ENCODE measurements around the gene GPR162. TPM values are rescaled to one million over a fixed set of nuclear protein-coding genes. Genes with fewer than 3 reads are reported as not detected.

The GPR162 gene
- total and polyA plus RNA-seq, 8 donors: 1.3 to 9.3 (median 4.0) TPM

DNA sequence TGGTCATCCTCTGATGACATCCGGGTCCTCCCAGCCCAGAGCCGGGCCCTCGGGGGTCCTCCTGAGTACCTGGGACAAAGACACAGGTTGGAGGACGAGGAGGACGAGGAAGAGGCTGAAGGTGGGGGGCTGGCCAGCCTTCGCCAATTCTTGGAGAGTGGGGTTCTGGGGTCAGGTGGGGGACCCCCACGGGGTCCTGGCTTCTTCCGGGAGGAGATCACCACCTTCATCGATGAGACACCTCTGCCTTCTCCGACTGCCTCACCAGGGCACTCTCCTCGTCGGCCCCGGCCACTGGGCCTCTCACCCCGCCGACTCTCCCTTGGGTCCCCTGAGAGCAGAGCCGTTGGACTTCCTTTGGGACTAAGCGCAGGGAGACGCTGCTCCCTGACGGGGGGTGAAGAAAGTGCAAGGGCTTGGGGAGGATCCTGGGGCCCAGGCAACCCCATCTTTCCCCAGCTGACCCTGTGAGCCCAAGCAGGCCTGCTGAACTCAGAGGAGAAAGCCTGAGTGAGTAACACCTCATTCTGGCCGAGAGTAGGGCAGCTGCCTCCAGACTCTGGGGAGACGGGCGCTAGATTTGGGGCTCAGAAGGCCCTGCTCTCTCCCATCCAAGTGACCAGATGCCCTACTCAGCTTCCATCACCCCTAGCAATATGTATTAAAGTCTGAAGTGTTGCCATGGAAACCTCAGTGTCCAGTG is 5.3 kb downstream of the GPR162 start:
- 76 to 87% (median 80%) methylated on average over 21 to 22 of the region's 22 CpGs for WGBS, 5 donors
- TF ChIP-seq POLR2AphosphoS5 (IDR thresholded peaks at IDR 0.05): no peak
- TF ChIP-seq, protein P1, sequence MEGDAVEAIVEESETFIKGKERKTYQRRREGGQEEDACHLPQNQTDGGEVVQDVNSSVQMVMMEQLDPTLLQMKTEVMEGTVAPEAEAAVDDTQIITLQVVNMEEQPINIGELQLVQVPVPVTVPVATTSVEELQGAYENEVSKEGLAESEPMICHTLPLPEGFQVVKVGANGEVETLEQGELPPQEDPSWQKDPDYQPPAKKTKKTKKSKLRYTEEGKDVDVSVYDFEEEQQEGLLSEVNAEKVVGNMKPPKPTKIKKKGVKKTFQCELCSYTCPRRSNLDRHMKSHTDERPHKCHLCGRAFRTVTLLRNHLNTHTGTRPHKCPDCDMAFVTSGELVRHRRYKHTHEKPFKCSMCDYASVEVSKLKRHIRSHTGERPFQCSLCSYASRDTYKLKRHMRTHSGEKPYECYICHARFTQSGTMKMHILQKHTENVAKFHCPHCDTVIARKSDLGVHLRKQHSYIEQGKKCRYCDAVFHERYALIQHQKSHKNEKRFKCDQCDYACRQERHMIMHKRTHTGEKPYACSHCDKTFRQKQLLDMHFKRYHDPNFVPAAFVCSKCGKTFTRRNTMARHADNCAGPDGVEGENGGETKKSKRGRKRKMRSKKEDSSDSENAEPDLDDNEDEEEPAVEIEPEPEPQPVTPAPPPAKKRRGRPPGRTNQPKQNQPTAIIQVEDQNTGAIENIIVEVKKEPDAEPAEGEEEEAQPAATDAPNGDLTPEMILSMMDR (IDR thresholded peaks at IDR 0.05): no peak
- no peak for TF ChIP-seq POLR2A (IDR thresholded peaks at IDR 0.05)
- TF ChIP-seq EP300 (IDR thresholded peaks at IDR 0.05): no peak
- Histone ChIP-seq H3K27me3 (peaks cover 0 to 80% (median 30%) of the 10 kb centered on the region in 3 donors), H3K9me3 (no peaks in the 10 kb centered on the region), H3K4me1 (peaks cover 27 to 62% (median 45%) of the 10 kb centered on the region in 4 donors), H3K36me3 (peaks cover 0 to 17% (median 13%) of the 10 kb centered on the region in 4 donors), H3K27ac (peak overlapping the region in 3 of 5 donors; percentile 45 to 62 (median 47)), H3K4me3 (no peak overlapping the region)
- no peak for DNase-seq
- intact Hi-C loops (cut with DNase I; ENCODE audit: low total_unique reads): loop anchor here (10.0 kb wide), 1 partner anchor 82 kb away; no protein-coding TSS in a partner anchor

- intact Hi-C loops (cut with DNase I; ENCODE audit: low total_unique reads): loop anchor here (10.0 kb wide), 1 partner anchor 83 kb away; no protein-coding TSS in a partner anchor
- TF ChIP-seq EP300 (IDR thresholded peaks at IDR 0.05): no peak
- TF ChIP-seq POLR2A (IDR thresholded peaks at IDR 0.05): no peak
- TF ChIP-seq POLR2AphosphoS5 (IDR thresholded peaks at IDR 0.05): no peak
- TF ChIP-seq, protein P1 (IDR thresholded peaks at IDR 0.05): no peak
- DNase-seq: peak; percentile 79 to 91
- peak overlapping the region in 1 of 4 donors; percentile 85 for H3K4me3 ChIP-seq
- H3K36me3 ChIP-seq: peaks cover 0 to 23% (median 18%) of the 10 kb centered on the region in 4 donors
- H3K4me1 ChIP-seq: peaks cover 21 to 56% (median 40%) of the 10 kb centered on the region in 4 donors
- no peaks in the 10 kb centered on the region for H3K9me3 ChIP-seq
- H3K27ac ChIP-seq: peak overlapping the region in 3 of 5 donors; percentile 45 to 62 (median 47)
- WGBS, 5 donors: 5 to 16% (median 9%) methylated on average over 8 of the region's 8 CpGs
- peaks cover 0 to 74% (median 26%) of the 10 kb centered on the region in 3 donors for H3K27me3 ChIP-seq
These were observed 5.9 kb downstream of the GPR162 start for GRCh38 chr12:6827437-6827911.

- Histone ChIP-seq H3K9me3 (no peaks in the 10 kb centered on the region), H3K27me3 (peaks cover 0 to 67% (median 19%) of the 10 kb centered on the region in 3 donors), H3K36me3 (peaks cover 0 to 24% (median 19%) of the 10 kb centered on the region in 4 donors), H3K4me3 (peak within 1 kb of the TSS; percentile 76 to 91 (median 86)), H3K4me1 (peaks cover 21 to 54% (median 37%) of the 10 kb centered on the region in 4 donors), H3K27ac (peak within 1 kb of the TSS; percentile 49 to 91 (median 78))
- intact Hi-C loops (cut with DNase I; ENCODE audit: low total_unique reads): loop anchor here (10.0 kb wide), 1 partner anchor 83 kb away; no protein-coding TSS in a partner anchor
- WGBS, 5 donors: 0 to 4% (median 1%) methylated on average over 16 to 60 of the region's 60 CpGs
- TF ChIP-seq, protein P1 (IDR thresholded peaks at IDR 0.05): peak in 1 of 7 experiments; percentile 9
- TF ChIP-seq POLR2A (IDR thresholded peaks at IDR 0.05): no peak
- TF ChIP-seq POLR2AphosphoS5 (IDR thresholded peaks at IDR 0.05): no peak
- DNase-seq: peak in 1 of 2 donors; percentile 82
These were observed 6.6 kb downstream of the GPR162 start, which contains the start of gene P3H3 for GRCh38 chr12:6827982-6828780. Gene P3H3 (plus strand): TSS chr12:6828407. CDS start chr12:6828441, 34 bp downstream.
